HG03159 (cell line): ENCODE data around the gene RNF222.
"Not testable (repeated sequence)": the region's sequence is repeated elsewhere in the genome, so short reads cannot be mapped to it uniquely, and the experiment has no call there.

Source experiments
- ATAC-seq: cut with Tn5 transposase; IDR thresholded peaks from one replicate; pipeline ENCODE4 v1.9.1; 2021; ENCODE audit warnings: mild to moderate bottlenecking, moderate library complexity; ENCODE audit not compliant: unreplicated experiment

Gene RNF222

GRCh38 chr17:8347001-8347400, 50.6 kb downstream of the RNF222 start:
- not testable (repeated sequence) for ATAC-seq

DNA sequence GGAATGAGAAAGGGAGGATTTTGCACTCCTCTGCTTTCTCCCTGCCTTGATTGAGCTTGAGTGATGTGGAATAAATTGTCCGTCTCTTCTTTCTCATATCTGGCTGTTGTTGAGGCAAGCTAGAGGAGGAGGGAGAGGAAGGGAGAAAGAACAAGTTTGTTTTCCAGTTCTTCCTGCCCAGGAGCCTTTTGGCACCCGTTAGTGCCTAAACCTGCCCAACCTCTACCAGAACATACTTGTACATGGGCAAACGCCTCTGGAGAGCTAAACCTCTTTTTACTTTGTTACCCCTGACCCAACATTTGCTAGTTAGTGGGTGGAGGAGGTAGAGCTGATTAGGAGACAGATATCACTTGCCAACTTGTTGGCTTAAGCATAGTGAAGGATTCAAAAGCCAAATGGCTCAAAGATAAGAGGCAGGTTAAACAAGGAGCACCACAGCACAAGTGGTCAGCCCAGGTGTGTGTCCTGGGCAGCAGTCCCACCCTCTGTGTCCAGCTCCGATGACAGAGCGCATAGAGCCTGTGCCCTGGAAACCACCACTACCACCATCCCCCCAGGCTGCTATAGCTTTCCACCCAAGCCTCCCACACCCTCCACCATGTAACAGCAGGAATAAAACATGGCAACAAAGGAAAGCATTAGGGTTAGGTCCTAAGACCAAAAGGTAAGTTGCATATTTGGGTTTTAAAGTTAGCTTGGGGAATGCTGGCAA, 51.5 kb downstream of the RNF222 start:
- ATAC-seq = no peak

- no peak for ATAC-seq
These were observed 52.5 kb downstream of the RNF222 start for GRCh38 chr17:8345052-8345690.

DNA sequence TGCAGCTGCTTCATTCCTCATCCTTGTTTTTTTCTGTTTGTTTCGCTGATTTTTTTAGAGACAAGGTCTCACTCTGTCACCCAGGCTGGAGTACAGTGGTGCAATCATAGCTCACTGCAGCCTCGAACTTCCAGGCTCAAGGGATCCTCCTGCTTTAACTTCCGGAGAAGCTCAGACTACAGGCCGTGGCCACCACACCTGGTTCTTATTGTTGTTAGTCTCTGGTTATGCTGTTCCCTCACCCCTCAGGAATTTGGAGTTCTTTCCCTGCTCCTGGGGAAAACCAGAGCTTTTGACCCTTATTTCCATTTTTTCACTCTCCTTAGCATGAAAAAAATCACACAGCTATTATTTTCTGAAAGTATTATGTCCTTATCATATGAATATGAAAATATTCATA, 56.2 kb downstream of the RNF222 start:
- no peak for ATAC-seq
